HG02798 (cell line): Measurements from ENCODE around the gene CADM2.
"Not testable (repeated sequence)": the region's sequence is repeated elsewhere in the genome, so short reads cannot be mapped to it uniquely, and the experiment has no call there.

ENCODE experiments used
- ATAC-seq: cut with Tn5 transposase; IDR thresholded peaks from one replicate; pipeline ENCODE4 v1.9.1; 2021; ENCODE audit warnings: mild to moderate bottlenecking; ENCODE audit not compliant: unreplicated experiment, poor library complexity

Gene CADM2

GRCh38 chr3:85432081-85432480, 473.3 kb downstream of the CADM2 start:
- no peak for ATAC-seq

GRCh38 chr3:85433319-85433718, 474.5 kb downstream of the CADM2 start:
- no peak for ATAC-seq

- no peak for ATAC-seq
Observed at GRCh38 chr3:85455561-85456200, 496.9 kb downstream of the CADM2 start.

GRCh38 chr3:85474241-85474640, 515.5 kb downstream of the CADM2 start:
- no peak for ATAC-seq

- no peak for ATAC-seq
Observed at GRCh38 chr3:85475346-85475745, 516.6 kb downstream of the CADM2 start.

- ATAC-seq: no peak
Observed at GRCh38 chr3:85476891-85477495, 518.2 kb downstream of the CADM2 start.

- ATAC-seq: peak; percentile 57
Observed at GRCh38 chr3:85481411-85482212, 522.8 kb downstream of the CADM2 start.

GRCh38 chr3:85482213-85482490, 523.4 kb downstream of the CADM2 start:
- ATAC-seq: no peak

- ATAC-seq: no peak
Observed at GRCh38 chr3:85483986-85484385, 525.2 kb downstream of the CADM2 start.

GRCh38 chr3:85487375-85487774, 528.6 kb downstream of the CADM2 start:
- no peak for ATAC-seq

GRCh38 chr3:85495602-85496001, 536.8 kb downstream of the CADM2 start:
- ATAC-seq: no peak

- no peak for ATAC-seq
Observed at GRCh38 chr3:85498177-85498576, 539.4 kb downstream of the CADM2 start.

GRCh38 chr3:85502148-85502875, 543.5 kb downstream of the CADM2 start:
- no peak for ATAC-seq

- not testable (repeated sequence) for ATAC-seq
Observed at GRCh38 chr3:85504129-85504784, 545.5 kb downstream of the CADM2 start.

GRCh38 chr3:85504785-85505511, 546.2 kb downstream of the CADM2 start:
- not testable (repeated sequence) for ATAC-seq

- not testable (repeated sequence) for ATAC-seq
Observed at GRCh38 chr3:85507052-85507451, 548.3 kb downstream of the CADM2 start.

GRCh38 chr3:85508659-85509058, 549.9 kb downstream of the CADM2 start:
- ATAC-seq: no peak

GRCh38 chr3:85516146-85516545, 557.4 kb downstream of the CADM2 start:
- no peak for ATAC-seq

- no peak for ATAC-seq
Observed at GRCh38 chr3:85524104-85524503, 565.3 kb downstream of the CADM2 start.

- ATAC-seq: no peak
Observed at GRCh38 chr3:85525264-85525663, 566.5 kb downstream of the CADM2 start.
